IPS-18c (cell line): Measurements from ENCODE around the gene CEP68.

ENCODE experiments used
- H3K4me3 ChIP-seq: 2 replicates; pipeline ENCODE4 v1.7.0; 2013; ENCODE audit warnings: low read depth, mild to moderate bottlenecking, low read length, moderate library complexity; ENCODE audit not compliant: insufficient read depth
- H3K9me3 ChIP-seq: one replicate; pipeline ENCODE4 v1.6.1; 2013; ENCODE audit warnings: mild to moderate bottlenecking, low read length, moderate library complexity; ENCODE audit not compliant: control insufficient read depth, insufficient read depth

The CEP68 gene

DNA sequence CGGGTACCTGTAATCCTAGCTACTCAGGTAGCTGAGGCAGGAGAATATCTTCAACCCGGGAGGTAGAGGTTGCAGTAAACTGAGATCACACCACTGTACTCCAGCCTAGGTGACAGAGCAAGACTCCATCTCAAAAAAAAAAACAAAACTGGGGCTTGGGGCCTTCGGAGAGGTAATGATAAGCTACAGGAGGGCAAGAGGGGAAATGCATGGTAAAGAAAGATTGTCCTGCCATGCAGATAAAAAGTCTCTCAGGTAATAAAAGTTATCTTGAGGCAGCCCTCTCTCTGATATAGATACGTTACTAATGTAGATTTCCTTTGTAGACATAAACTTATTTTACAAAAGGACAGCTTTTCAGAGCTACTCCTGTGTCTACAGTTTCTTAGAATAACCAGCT is 77.4 kb downstream of the CEP68 start:
- no peaks in the 10 kb centered on the region for H3K9me3 ChIP-seq
- no peak overlapping the region for H3K4me3 ChIP-seq

DNA sequence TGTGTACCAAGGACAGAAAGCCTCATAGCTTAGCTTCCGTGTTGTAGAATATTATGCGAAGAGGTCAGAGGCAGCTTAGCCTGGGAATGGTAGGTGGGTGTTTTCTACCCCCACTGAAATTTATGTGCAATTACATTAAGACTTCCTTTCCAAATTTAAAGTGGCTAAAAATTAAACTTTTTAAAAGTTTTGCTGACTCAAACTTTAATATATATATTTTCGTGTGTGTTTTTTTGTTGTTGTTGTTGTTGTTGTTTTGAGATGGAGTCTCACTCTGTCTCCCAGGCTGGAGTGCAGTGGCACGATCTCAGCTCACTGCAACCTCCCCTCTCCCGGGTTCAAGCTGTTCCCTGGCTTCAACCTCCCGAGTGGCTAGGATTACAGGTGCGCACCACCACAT is 77.9 kb downstream of the CEP68 start:
- H3K9me3 ChIP-seq = no peaks in the 10 kb centered on the region
- no peak overlapping the region for H3K4me3 ChIP-seq

DNA sequence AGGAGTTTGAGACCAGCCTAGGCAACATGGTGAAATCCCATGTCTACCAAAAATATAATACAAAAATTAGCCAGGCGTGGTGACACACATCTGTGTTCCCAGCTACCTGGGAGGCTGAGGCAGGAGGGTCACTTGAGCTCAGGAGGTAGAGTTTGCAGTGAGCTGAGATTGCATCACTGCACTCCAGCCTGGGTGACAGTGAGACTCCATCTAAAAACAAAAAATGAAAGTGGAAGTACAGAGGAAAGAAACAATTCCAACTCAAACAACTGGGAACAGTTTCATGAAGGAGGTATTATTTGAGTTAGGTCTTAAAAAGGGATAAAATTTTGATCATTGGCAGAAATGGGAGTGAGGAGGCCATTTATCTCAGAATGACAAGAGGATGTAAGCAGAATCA is 80.0 kb downstream of the CEP68 start:
- Histone ChIP-seq H3K9me3 (no peaks in the 10 kb centered on the region), H3K4me3 (no peak overlapping the region)
